BLaER1 (cell line): ENCODE data around the gene RRM2.
"Not testable (repeated sequence)": the region's sequence is repeated elsewhere in the genome, so short reads cannot be mapped to it uniquely, and the experiment has no call there.

Experiments
- H3K27ac ChIP-seq: shearing (Covaris generic); formaldehyde crosslinking; 2 replicates; pipeline ENCODE4 v1.8.1; 2022
- H3K27me3 ChIP-seq: shearing (Covaris generic); formaldehyde crosslinking; 2 replicates; pipeline ENCODE4 v1.8.1; 2022
- H3K36me3 ChIP-seq: shearing (Covaris generic); formaldehyde crosslinking; 2 replicates; pipeline ENCODE4 v1.8.1; 2022
- H3K4me1 ChIP-seq: shearing (Covaris generic); formaldehyde crosslinking; 2 replicates; pipeline ENCODE4 v1.8.1; 2022
- H3K4me2 ChIP-seq: shearing (Covaris generic); formaldehyde crosslinking; 2 replicates; pipeline ENCODE4 v1.8.1; 2022
- H3K4me3 ChIP-seq: shearing (Covaris generic); formaldehyde crosslinking; 2 replicates; pipeline ENCODE4 v1.8.1; 2022
- H3K9ac ChIP-seq: shearing (Covaris generic); formaldehyde crosslinking; 2 replicates; pipeline ENCODE4 v1.8.1; 2022
- H3K9me3 ChIP-seq: shearing (Covaris generic); formaldehyde crosslinking; 2 replicates; pipeline ENCODE4 v1.8.1; 2022
- H4K20me1 ChIP-seq: shearing (Covaris generic); formaldehyde crosslinking; 2 replicates; pipeline ENCODE4 v1.8.1; 2022
- Cebpa-rat ChIP-seq: shearing (Covaris generic); IDR thresholded peaks from 2 replicates; pipeline ENCODE4 v1.8.1; 2022

The RRM2 gene

GRCh38 chr2:10089565-10090190, 32.9 kb upstream of the RRM2 start:
- no peak overlapping the region for H3K4me2 ChIP-seq
- H3K9ac ChIP-seq = no peak overlapping the region
- no peaks in the 10 kb centered on the region for H3K36me3 ChIP-seq
- H3K4me1 ChIP-seq = 0 out of 2 replicates have a peak, but pooled peaks cover 6% of the 10 kb centered on the region
- peaks cover 45% of the 10 kb centered on the region for H3K27me3 ChIP-seq
- H3K27ac ChIP-seq = no peak overlapping the region
- H3K9me3 ChIP-seq = peaks cover 20% of the 10 kb centered on the region
- no peak overlapping the region for H3K4me3 ChIP-seq
- TF ChIP-seq Cebpa-rat = no peak
- H4K20me1 ChIP-seq = no peaks in the 10 kb centered on the region

- H3K4me3 ChIP-seq = peak overlapping the region; percentile 60
- peaks cover 39% of the 10 kb centered on the region for H3K27me3 ChIP-seq
- H3K36me3 ChIP-seq = no peaks in the 10 kb centered on the region
- H4K20me1 ChIP-seq = no peaks in the 10 kb centered on the region
- H3K4me1 ChIP-seq = 0 out of 2 replicates have a peak, but pooled peaks cover 6% of the 10 kb centered on the region
- H3K9ac ChIP-seq = no peak overlapping the region
- H3K9me3 ChIP-seq = peaks cover 20% of the 10 kb centered on the region
- H3K4me2 ChIP-seq = peak overlapping the region; percentile 74
- TF ChIP-seq Cebpa-rat = no peak
- no peak overlapping the region for H3K27ac ChIP-seq
These were observed 31.2 kb upstream of the RRM2 start for GRCh38 chr2:10091182-10091888.

GRCh38 chr2:10091889-10092244, 30.7 kb upstream of the RRM2 start:
- Histone ChIP-seq H3K27me3 (peaks cover 39% of the 10 kb centered on the region), H3K4me3 (peak overlapping the region; percentile 60), H3K9me3 (peaks cover 20% of the 10 kb centered on the region), H3K4me2 (peak overlapping the region; percentile 74; the same call in 1 of the 2 replicates)
- not testable (repeated sequence) for H3K27ac ChIP-seq, H3K36me3 ChIP-seq, H3K4me1 ChIP-seq, H4K20me1 ChIP-seq, H3K9ac ChIP-seq

- no peak for TF ChIP-seq Cebpa-rat
These were observed 28.2 kb upstream of the RRM2 start for GRCh38 chr2:10094271-10094814.

GRCh38 chr2:10095175-10095574, 27.4 kb upstream of the RRM2 start:
- H3K4me1 ChIP-seq = 0 out of 2 replicates have a peak, but pooled peaks cover 6% of the 10 kb centered on the region
- peaks cover 29% of the 10 kb centered on the region for H3K27me3 ChIP-seq
- no peak for TF ChIP-seq Cebpa-rat
- no peaks in the 10 kb centered on the region for H3K36me3 ChIP-seq
- no peak overlapping the region for H3K27ac ChIP-seq
- H3K9ac ChIP-seq = no peak overlapping the region
- H3K4me2 ChIP-seq = no peak overlapping the region
- peaks cover 20% of the 10 kb centered on the region for H3K9me3 ChIP-seq
- no peak overlapping the region for H3K4me3 ChIP-seq
- no peaks in the 10 kb centered on the region for H4K20me1 ChIP-seq

More at GRCh38 chr2:10094271-10094814, 28.2 kb upstream of the RRM2 start:
- Histone ChIP-seq H3K4me3 (no peak overlapping the region), H3K27ac (no peak overlapping the region), H3K27me3 (peaks cover 37% of the 10 kb centered on the region), H4K20me1 (no peaks in the 10 kb centered on the region), H3K4me2 (no peak overlapping the region), H3K4me1 (0 out of 2 replicates have a peak, but pooled peaks cover 6% of the 10 kb centered on the region), H3K36me3 (no peaks in the 10 kb centered on the region), H3K9ac (no peak overlapping the region), H3K9me3 (peaks cover 20% of the 10 kb centered on the region)

- Histone ChIP-seq H3K4me3 (no peak overlapping the region), H3K36me3 (no peaks in the 10 kb centered on the region), H3K4me2 (no peak overlapping the region), H3K9me3 (peaks cover 14% of the 10 kb centered on the region), H3K4me1 (0 out of 2 replicates have a peak, but pooled peaks cover 9% of the 10 kb centered on the region), H3K9ac (no peak overlapping the region), H3K27me3 (peaks cover 14% of the 10 kb centered on the region), H4K20me1 (no peaks in the 10 kb centered on the region), H3K27ac (no peak overlapping the region)
- TF ChIP-seq Cebpa-rat = no peak
These were observed 25.9 kb upstream of the RRM2 start for GRCh38 chr2:10096641-10097040.

GRCh38 chr2:10097352-10098148, 25.0 kb upstream of the RRM2 start:
- Histone ChIP-seq H3K4me2 (no peak overlapping the region), H3K9me3 (peaks cover 5% of the 10 kb centered on the region), H3K36me3 (no peaks in the 10 kb centered on the region), H3K4me3 (no peak overlapping the region), H4K20me1 (no peaks in the 10 kb centered on the region), H3K27me3 (peaks cover 5% of the 10 kb centered on the region), H3K4me1 (0 out of 2 replicates have a peak, but pooled peaks cover 9% of the 10 kb centered on the region), H3K9ac (no peak overlapping the region), H3K27ac (no peak overlapping the region)
- TF ChIP-seq Cebpa-rat = no peak

- Histone ChIP-seq H3K9ac (no peak overlapping the region), H3K36me3 (no peaks in the 10 kb centered on the region), H3K4me2 (no peak overlapping the region), H4K20me1 (no peaks in the 10 kb centered on the region), H3K4me1 (peaks cover 30% of the 10 kb centered on the region), H3K27me3 (no peaks in the 10 kb centered on the region), H3K27ac (no peak overlapping the region), H3K4me3 (no peak overlapping the region), H3K9me3 (peaks cover 14% of the 10 kb centered on the region)
- TF ChIP-seq Cebpa-rat = no peak
These were observed 21.0 kb upstream of the RRM2 start for GRCh38 chr2:10101491-10101890.

- Histone ChIP-seq H3K4me2 (peak overlapping the region; percentile 53), H3K9ac (no peak overlapping the region), H3K27me3 (no peaks in the 10 kb centered on the region), H3K9me3 (peaks cover 19% of the 10 kb centered on the region), H3K4me1 (peaks cover 30% of the 10 kb centered on the region), H4K20me1 (no peaks in the 10 kb centered on the region), H3K36me3 (no peaks in the 10 kb centered on the region), H3K4me3 (no peak overlapping the region), H3K27ac (no peak overlapping the region)
- no peak for TF ChIP-seq Cebpa-rat
These were observed 19.4 kb upstream of the RRM2 start for GRCh38 chr2:10103179-10103578.

GRCh38 chr2:10104906-10105305, 17.6 kb upstream of the RRM2 start:
- H3K4me3 ChIP-seq, H3K27ac ChIP-seq, H3K4me2 ChIP-seq, H3K36me3 ChIP-seq, H3K27me3 ChIP-seq, H4K20me1 ChIP-seq, H3K9ac ChIP-seq: not testable (repeated sequence)
- Histone ChIP-seq H3K4me1 (peaks cover 30% of the 10 kb centered on the region), H3K9me3 (peaks cover 19% of the 10 kb centered on the region)
